HL-60 (cell line): ENCODE results near the gene DPH5.

ENCODE experiments used
- CTCF ChIP-seq: IDR thresholded peaks from one replicate; pipeline ENCODE4 v1.5.1; 2011; ENCODE audit warnings: low read length, control low read depth, inconsistent platforms; ENCODE audit not compliant: insufficient read depth
- GABPA ChIP-seq: IDR thresholded peaks from 2 replicates; pipeline ENCODE4 v1.6.1; 2012; ENCODE audit warnings: low read depth
- POLR2AphosphoS5 ChIP-seq: IDR thresholded peaks from 2 replicates; pipeline ENCODE4 v1.6.1; 2012; ENCODE audit warnings: low read depth
- REST ChIP-seq: IDR thresholded peaks from 2 replicates; pipeline ENCODE4 v1.6.1; 2012; ENCODE audit warnings: low read depth; ENCODE audit not compliant: insufficient replicate concordance

GRCh38 chr1:101002551-101002950 lies 23.0 kb downstream of the DPH5 start:
- TF ChIP-seq POLR2AphosphoS5 = no peak
- no peak for TF ChIP-seq CTCF
- no peak for TF ChIP-seq GABPA
- TF ChIP-seq REST = no peak
